Heart left ventricle (tissue), 16 donors: ENCODE data around the gene SRPRB. TPM values are rescaled to one million over a fixed set of nuclear protein-coding genes. Genes with fewer than 3 reads are reported as not detected.

Experiments
- ATAC-seq, 4 donors: fragments of 200-7000 bp; cut with Tn5 transposase; one replicate each; pipeline ENCODE4 v1.9.1; 2020 to 2022; ENCODE audit warnings: moderate library complexity in 4 of 4, mild to moderate bottlenecking in 3 of 4, moderate number of reproducible peaks in 1 of 4
- DNase-seq, 5 donors: peaks; one replicate each; pipeline ENCODE4 v3.0.0-alpha.2; 2020
- H3K27ac ChIP-seq, 12 donors: fragments of 200-600 bp; sonication (generic) in 4 of 12; one replicate each; pipeline versions ENCODE4 v1.5.0 to v1.8.0; 2016 to 2022; ENCODE audit warnings: mild to moderate bottlenecking in 2 of 12
- H3K27me3 ChIP-seq, 9 donors: fragments of 200-600 bp; sonication (generic) in 2 of 9; one replicate each; pipeline versions ENCODE4 v1.5.1 to v1.8.0; 2016 to 2022; ENCODE audit warnings: mild to moderate bottlenecking in 3 of 9
- H3K36me3 ChIP-seq, 9 donors: fragments of 200-600 bp; sonication (generic) in 2 of 9; one replicate each; pipeline versions ENCODE4 v1.5.0 to v1.8.0; 2018 to 2022; ENCODE audit warnings: mild to moderate bottlenecking in 2 of 9
- H3K4me1 ChIP-seq, 12 donors: fragments of 200-600 bp; sonication (generic) in 4 of 12; one replicate each; pipeline versions ENCODE4 v1.5.0 to v1.8.0; 2016 to 2022; ENCODE audit warnings: mild to moderate bottlenecking in 3 of 12
- H3K4me3 ChIP-seq, 12 donors: fragments of 200-600 bp; sonication (generic) in 4 of 12; one replicate each; pipeline versions ENCODE4 v1.5.0 to v1.8.0; 2017 to 2022; ENCODE audit warnings: mild to moderate bottlenecking in 9 of 12, moderate library complexity in 4 of 12
- H3K9me3 ChIP-seq, 12 donors: fragments of 200-600 bp; sonication (generic) in 4 of 12; one replicate each; pipeline versions ENCODE4 v1.5.0 to v1.8.0; 2016 to 2022; ENCODE audit warnings: mild to moderate bottlenecking in 1 of 12
- POLR2A ChIP-seq, 2 donors: fragments of 450-650 bp; IDR thresholded peaks; one replicate each; pipeline ENCODE4 v1.6.1; 2017; ENCODE audit warnings: antibody characterized with exemption in 2 of 2, mild to moderate bottlenecking in 2 of 2, moderate library complexity in 2 of 2
- WGBS, 4 donors: extraction: QIAGEN DNeasy Blood & Tissue Kit in 2 of 4; methylation state at CpG; one replicate each; pipeline versions ENCODE4 v1.1.5 to v1.1.7; 2013 to 2018; 5-methylcytosine and 5-hydroxymethylcytosine counted together
- intact Hi-C, 10 donors: fragments of 100-400 bp; cut with DNase I; formaldehyde crosslinking; loops; one replicate each; pipeline versions ENCODE4 v1.11.1 to v1.14.2; 2022
- polyA plus RNA-seq, 2 donors: library from polyadenylated mRNA; stranded (reverse); fragments of 200-250 nt; gene quantifications; one replicate each; pipeline ENCODE4 v1.2.3, GENCODE V29; 2013
- total RNA-seq, 9 donors: library from RNA; depleted of rRNA in 2 of 9; stranded (reverse); fragments of >200 nt in 2 of 9; fragmentation: NEBNext Ultra II Directional in 3 of 9; extraction: Animal tissue kit (Norgen Biotek cat#: 25700) in 3 of 9; gene quantifications; one replicate each; pipeline versions ENCODE4 v1.1.0 to v1.2.4, GENCODE V29; 2016 to 2023
- TF ChIP-seq, protein P1 (sequence below), 12 donors: fragments of 200-600 bp; sonication (generic) in 4 of 12; IDR thresholded peaks; one replicate each; pipeline versions ENCODE4 v1.5.0 to v1.8.0; 2018 to 2022; ENCODE audit warnings: antibody characterized with exemption in 12 of 12, mild to moderate bottlenecking in 5 of 12
- donor health status: ischemic (EF 13 %, LVEDD 7.1; RV severe dilation, severe dysfunction).
- donor health status: healthy with polysubstance abuse.
- donor health status: DM: no; HTN: yes; CAD: no.
- donor health status: DM: no; HTN: no; CAD: no.
- donor health status: ischemic (EF 25% LVEDD 6.9; RV normal size, moderate dysfunction).
- donor health status: ischemic (EF 25% LVEDD 5.7; RV mildly dilated, moderate dysfunction).
- donor health status: healthy.
- donor health status: DM: yes; HTN: yes; CAD: no.
- donor health status: ischemic (EF 35%, LVEDD 5.7; RV mildly dilated, moderate dysfunction).
- donor health status: nonischemic (EF 11% LVEDD 7.7; RV severe dilation, severe dysfunction).
- donor health status: DM: yes; HTN: yes; CAD: no.
- donor health status: PGD.
- donor health status: ischemic (EF 29% LVEDD 5.4; RV normal size, mild dysfunction).
- donor health status: nonischemic (EF 23%, LVEDD 6.1; RV moderate dilation, normal function).

Gene SRPRB
- total and polyA plus RNA-seq, 11 donors = 13.3 to 55.0 (median 24.9) TPM

DNA sequence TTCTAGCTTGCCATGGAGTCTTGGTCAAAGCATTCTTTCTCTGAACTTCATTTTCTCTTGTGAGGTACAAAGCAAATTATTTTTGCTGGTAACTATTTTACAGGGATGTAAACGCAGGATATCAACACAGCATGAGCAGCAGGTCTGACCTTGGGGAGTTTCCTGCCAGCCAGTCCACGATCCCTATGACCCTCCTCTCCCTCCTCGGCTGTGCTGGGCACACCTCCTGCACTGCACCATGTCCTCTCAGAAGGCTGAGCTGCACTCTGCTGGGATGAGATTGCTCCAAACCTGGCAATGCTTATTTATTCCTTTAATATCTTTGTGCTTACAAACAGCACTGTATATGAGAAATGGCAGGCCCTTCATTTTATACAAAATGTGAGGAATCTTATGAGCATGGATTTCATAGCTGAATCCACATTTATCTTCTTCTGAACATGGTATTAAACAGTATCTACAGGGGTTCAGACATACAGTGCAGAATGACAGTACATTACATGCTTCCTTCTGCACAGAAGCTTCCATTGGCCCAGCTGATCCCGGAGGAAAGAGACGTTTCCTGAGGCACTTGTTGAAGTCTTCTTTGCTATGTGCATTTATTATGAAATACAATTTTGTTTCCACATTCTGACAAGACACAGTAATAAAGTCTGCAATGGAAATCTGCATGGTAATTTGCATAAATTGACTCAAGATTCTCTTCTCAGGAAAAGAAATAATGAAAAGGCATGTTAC is 48.8 kb downstream of the SRPRB start:
- Histone ChIP-seq H3K9me3 (no peaks in the 10 kb centered on the region), H3K4me1 (peaks cover 0 to 38% (median 13%) of the 10 kb centered on the region in 12 donors), H3K27me3 (no peaks in the 10 kb centered on the region), H3K36me3 (no peaks in the 10 kb centered on the region), H3K27ac (peak overlapping the region in 1 of 12 donors; percentile 16), H3K4me3 (no peak overlapping the region)
- intact Hi-C loops = loop anchor here in 1 of 10 donors (5.0 kb wide), 1 partner anchor 38 kb away; no protein-coding TSS in a partner anchor
- ATAC-seq (peak in 1 of 4 donors; percentile 30), DNase-seq (no peak)
- no peak for TF ChIP-seq POLR2A (IDR thresholded peaks at IDR 0.05)
- TF ChIP-seq, protein P1, sequence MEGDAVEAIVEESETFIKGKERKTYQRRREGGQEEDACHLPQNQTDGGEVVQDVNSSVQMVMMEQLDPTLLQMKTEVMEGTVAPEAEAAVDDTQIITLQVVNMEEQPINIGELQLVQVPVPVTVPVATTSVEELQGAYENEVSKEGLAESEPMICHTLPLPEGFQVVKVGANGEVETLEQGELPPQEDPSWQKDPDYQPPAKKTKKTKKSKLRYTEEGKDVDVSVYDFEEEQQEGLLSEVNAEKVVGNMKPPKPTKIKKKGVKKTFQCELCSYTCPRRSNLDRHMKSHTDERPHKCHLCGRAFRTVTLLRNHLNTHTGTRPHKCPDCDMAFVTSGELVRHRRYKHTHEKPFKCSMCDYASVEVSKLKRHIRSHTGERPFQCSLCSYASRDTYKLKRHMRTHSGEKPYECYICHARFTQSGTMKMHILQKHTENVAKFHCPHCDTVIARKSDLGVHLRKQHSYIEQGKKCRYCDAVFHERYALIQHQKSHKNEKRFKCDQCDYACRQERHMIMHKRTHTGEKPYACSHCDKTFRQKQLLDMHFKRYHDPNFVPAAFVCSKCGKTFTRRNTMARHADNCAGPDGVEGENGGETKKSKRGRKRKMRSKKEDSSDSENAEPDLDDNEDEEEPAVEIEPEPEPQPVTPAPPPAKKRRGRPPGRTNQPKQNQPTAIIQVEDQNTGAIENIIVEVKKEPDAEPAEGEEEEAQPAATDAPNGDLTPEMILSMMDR (IDR thresholded peaks at IDR 0.05) = no peak
- WGBS, 4 donors = 35 to 58% (median 45%) methylated on average over 5 of the region's 5 CpGs

DNA sequence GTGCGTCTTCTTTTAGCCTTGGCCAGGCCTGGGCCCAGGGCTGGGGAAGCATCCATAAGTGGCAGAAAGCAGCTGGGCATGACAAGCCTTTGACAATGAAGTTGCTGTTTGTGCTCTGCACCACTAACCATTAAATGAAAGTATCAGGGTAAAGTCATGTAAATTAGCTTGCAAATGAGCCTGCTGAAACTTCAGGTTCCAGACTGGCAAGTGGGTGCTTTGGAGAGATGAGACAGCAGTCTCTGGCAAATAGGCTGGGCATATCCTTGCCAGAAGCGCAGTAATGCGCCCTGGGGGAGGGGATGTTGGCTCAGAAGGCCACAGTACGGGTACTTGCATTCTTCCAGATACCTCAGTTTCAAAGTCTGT is 49.4 kb downstream of the SRPRB start:
- Histone ChIP-seq H3K27ac (no peak overlapping the region), H3K36me3 (no peaks in the 10 kb centered on the region), H3K27me3 (no peaks in the 10 kb centered on the region), H3K4me3 (no peak overlapping the region), H3K9me3 (no peaks in the 10 kb centered on the region), H3K4me1 (peaks cover 0 to 44% (median 13%) of the 10 kb centered on the region in 12 donors)
- TF ChIP-seq, protein P1 (IDR thresholded peaks at IDR 0.05) = no peak
- no peak for TF ChIP-seq POLR2A (IDR thresholded peaks at IDR 0.05)
- 83 to 95% (median 93%) methylated on average over 4 of the region's 4 CpGs for WGBS, 4 donors
- intact Hi-C loops = no loop called here
- ATAC-seq (no peak), DNase-seq (peak in 1 of 5 donors; percentile 17)

DNA sequence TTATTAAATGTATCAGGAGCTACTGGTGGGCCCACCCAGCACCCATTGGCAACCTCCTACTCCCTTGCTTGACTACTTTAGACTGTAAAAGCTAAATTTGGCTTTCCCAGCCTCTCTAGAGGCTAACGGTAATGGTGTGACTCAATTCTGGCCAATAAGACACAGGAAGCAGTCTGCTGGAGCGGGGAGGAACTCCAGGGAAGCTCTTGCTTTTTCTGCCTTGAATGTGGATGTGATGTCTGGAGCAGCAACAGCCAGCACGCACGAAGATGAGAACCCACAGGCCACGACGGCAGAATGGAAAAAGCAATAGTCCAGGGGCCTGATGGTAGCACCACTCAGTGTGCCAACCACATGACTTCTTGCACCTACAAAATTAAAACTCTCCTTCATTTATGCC is 50.2 kb downstream of the SRPRB start:
- no peak overlapping the region for H3K27ac ChIP-seq
- H3K36me3 ChIP-seq = no peaks in the 10 kb centered on the region
- TF ChIP-seq, protein P1 (IDR thresholded peaks at IDR 0.05) = no peak
- TF ChIP-seq POLR2A (IDR thresholded peaks at IDR 0.05) = no peak
- no peak overlapping the region for H3K4me3 ChIP-seq
- H3K4me1 ChIP-seq = peaks cover 0 to 44% (median 13%) of the 10 kb centered on the region in 12 donors
- WGBS, 4 donors = 75 to 86% (median 79%) methylated on average over 6 of the region's 6 CpGs
- H3K9me3 ChIP-seq = no peaks in the 10 kb centered on the region
- DNase-seq (peak in 1 of 5 donors; percentile 6), ATAC-seq (no peak)
- intact Hi-C loops = no loop called here
- H3K27me3 ChIP-seq = no peaks in the 10 kb centered on the region

DNA sequence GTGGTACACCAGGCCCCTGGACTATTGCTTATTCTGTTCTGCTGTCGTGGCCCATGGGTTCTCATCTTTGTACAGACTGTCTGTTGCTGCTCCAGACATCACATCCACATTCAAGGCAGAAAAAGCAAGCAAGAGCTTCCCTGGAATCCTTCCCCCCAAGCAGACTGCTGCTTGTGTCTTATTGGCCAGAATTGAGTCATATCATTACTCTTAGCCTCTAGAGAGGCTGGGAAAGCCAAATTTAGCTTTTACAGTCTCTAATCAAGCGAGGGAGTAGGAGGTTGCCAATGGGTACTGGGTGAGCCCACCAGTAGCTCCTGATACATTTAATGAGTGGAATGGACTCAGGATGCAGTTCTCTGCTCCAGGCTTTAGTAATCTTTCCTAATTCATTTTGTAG is 50.7 kb downstream of the SRPRB start:
- intact Hi-C loops = no loop called here
- 64 to 80% (median 72%) methylated on average over 2 of the region's 2 CpGs for WGBS, 4 donors
- H3K9me3 ChIP-seq = no peaks in the 10 kb centered on the region

More for the DNA sequence above, 50.7 kb downstream of the SRPRB start:
- Histone ChIP-seq H3K27ac (no peak overlapping the region), H3K4me3 (no peak overlapping the region), H3K4me1 (peaks cover 0 to 44% (median 13%) of the 10 kb centered on the region in 12 donors), H3K27me3 (no peaks in the 10 kb centered on the region), H3K36me3 (no peaks in the 10 kb centered on the region)
- no peak for ATAC-seq
- DNase-seq = no peak
- TF ChIP-seq POLR2A (IDR thresholded peaks at IDR 0.05) = no peak
- TF ChIP-seq, protein P1 (IDR thresholded peaks at IDR 0.05) = no peak
